PFSK-1 (cell line): ENCODE data around the gene CUX1.

Source experiments
- FOXP2 ChIP-seq: optimal IDR thresholded peaks from 2 replicates; pipeline ENCODE3; 2011; ENCODE audit warnings: borderline replicate concordance, control low read depth, inconsistent platforms; ENCODE audit not compliant: insufficient read depth; ENCODE audit errors: extremely low read length, extremely low read depth
- POLR2AphosphoS5 ChIP-seq: IDR thresholded peaks from 2 replicates; pipeline ENCODE4 v1.6.1; 2012; ENCODE audit warnings: low read depth, mild to moderate bottlenecking, control low read depth, low read length, moderate library complexity
- SIN3A ChIP-seq: IDR thresholded peaks from 2 replicates; pipeline ENCODE4 v1.6.1; 2012; ENCODE audit warnings: mild to moderate bottlenecking, low read length, moderate library complexity, borderline replicate concordance; ENCODE audit not compliant: insufficient read depth
- TAF1 ChIP-seq: IDR thresholded peaks from 2 replicates; pipeline ENCODE4 v1.6.1; 2012; ENCODE audit warnings: low read length, control low read depth, borderline replicate concordance; ENCODE audit not compliant: insufficient read depth
- TF ChIP-seq, protein P1 (sequence below), 2 experiments: IDR thresholded peaks; 2 replicates each; pipeline versions ENCODE4 v1.6.1 to v1.8.0; 2011 to 2012; ENCODE audit warnings: low read depth in 2 of 2, low read length in 2 of 2, control low read depth in 1 of 2, inconsistent platforms in 1 of 2, mild to moderate bottlenecking in 1 of 2, moderate library complexity in 1 of 2; ENCODE audit not compliant: insufficient read depth in 1 of 2

The CUX1 gene

GRCh38 chr7:102272917-102273748, 455.7 kb downstream of the CUX1 start:
- TF ChIP-seq TAF1 (no peak), SIN3A (no peak), FOXP2 (no peak), POLR2AphosphoS5 (no peak)
- TF ChIP-seq, protein P1, sequence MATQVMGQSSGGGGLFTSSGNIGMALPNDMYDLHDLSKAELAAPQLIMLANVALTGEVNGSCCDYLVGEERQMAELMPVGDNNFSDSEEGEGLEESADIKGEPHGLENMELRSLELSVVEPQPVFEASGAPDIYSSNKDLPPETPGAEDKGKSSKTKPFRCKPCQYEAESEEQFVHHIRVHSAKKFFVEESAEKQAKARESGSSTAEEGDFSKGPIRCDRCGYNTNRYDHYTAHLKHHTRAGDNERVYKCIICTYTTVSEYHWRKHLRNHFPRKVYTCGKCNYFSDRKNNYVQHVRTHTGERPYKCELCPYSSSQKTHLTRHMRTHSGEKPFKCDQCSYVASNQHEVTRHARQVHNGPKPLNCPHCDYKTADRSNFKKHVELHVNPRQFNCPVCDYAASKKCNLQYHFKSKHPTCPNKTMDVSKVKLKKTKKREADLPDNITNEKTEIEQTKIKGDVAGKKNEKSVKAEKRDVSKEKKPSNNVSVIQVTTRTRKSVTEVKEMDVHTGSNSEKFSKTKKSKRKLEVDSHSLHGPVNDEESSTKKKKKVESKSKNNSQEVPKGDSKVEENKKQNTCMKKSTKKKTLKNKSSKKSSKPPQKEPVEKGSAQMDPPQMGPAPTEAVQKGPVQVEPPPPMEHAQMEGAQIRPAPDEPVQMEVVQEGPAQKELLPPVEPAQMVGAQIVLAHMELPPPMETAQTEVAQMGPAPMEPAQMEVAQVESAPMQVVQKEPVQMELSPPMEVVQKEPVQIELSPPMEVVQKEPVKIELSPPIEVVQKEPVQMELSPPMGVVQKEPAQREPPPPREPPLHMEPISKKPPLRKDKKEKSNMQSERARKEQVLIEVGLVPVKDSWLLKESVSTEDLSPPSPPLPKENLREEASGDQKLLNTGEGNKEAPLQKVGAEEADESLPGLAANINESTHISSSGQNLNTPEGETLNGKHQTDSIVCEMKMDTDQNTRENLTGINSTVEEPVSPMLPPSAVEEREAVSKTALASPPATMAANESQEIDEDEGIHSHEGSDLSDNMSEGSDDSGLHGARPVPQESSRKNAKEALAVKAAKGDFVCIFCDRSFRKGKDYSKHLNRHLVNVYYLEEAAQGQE (IDR thresholded peaks at IDR 0.05; ENCODE audit: insufficient read depth in 1 of 2, low read depth in 2 of 2, low read length in 2 of 2): no peak

DNA sequence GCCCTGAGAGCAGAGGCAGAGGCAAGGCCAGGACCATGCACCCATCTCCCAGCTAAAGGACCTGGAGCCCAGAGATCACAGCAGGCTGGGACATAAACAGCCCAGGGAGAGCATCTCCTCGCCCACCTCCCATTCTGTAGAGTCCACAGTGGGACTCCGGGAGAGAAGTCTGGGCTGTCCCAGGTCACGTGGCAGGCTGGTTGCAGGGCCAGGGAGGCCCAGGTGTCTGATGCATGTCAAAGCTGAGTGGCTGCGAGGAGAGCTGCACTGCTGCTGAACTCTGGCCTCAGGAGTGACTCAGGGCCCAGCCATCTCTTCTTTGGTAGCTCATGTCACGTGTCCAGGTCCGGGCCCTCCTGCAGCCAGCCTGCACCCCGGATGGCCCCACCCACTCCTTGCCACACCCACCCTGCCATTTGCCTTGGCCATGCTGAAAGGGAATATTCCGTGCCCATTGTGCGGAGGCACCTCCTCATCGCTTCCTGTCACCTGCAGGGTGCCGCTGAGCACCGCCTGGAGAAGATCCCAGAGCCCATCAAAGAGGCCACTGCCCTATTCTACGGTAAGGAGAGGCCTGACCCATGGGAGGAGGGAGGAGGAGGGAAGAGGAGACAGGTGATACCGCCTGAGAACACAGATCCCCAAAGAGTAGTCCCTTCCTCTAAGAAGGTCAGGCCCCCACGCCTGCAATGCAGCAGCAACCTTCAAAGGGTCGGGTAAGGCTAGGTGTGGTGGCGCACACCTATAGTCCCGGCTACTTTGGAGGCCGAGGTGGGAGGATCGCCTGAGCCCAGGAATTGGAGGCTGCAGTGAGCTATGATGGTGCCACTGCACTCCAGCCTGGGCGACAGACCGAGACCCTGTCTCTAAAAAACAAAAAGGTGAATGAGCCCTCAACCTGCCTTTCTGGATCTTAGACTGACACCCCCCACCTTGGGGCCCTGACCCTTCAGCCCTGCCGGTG, 456.6 kb downstream of the CUX1 start:
- TF ChIP-seq POLR2AphosphoS5: no peak
- TF ChIP-seq FOXP2: no peak
- no peak for TF ChIP-seq TAF1
- TF ChIP-seq, protein P1 (IDR thresholded peaks at IDR 0.05; ENCODE audit: insufficient read depth in 1 of 2, low read depth in 2 of 2, low read length in 2 of 2): no peak
- TF ChIP-seq SIN3A: no peak

DNA sequence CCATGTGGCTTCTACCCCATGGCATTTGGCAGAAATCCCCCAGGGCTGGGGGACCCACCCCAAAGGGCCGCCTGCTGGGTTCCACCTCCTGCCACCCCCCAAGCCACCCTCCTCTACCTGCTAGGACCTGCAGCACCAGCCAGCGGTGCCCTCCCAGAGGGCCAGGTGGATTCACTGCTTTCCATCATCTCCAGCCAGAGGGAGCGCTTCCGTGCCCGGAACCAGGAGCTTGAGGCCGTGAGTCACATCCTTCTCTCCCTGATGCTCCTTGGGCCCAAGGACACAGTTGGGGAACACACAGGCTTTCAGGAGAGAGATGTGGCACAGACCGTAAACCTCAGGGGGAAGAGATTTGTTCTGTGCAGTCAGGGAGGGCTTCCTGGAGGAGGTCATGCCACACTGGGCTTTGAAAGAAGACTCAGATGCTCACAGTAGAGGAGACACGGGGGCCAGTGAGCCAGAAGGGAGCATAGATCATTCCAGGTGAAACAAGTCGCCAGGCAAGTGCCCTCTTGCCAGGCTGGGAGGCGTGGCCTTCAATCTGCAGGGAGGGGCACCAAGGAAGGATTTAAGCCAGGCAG, 457.8 kb downstream of the CUX1 start:
- TF ChIP-seq POLR2AphosphoS5: no peak
- TF ChIP-seq TAF1: no peak
- no peak for TF ChIP-seq SIN3A
- TF ChIP-seq, protein P1 (IDR thresholded peaks at IDR 0.05; ENCODE audit: insufficient read depth in 1 of 2, low read depth in 2 of 2, low read length in 2 of 2): no peak

DNA sequence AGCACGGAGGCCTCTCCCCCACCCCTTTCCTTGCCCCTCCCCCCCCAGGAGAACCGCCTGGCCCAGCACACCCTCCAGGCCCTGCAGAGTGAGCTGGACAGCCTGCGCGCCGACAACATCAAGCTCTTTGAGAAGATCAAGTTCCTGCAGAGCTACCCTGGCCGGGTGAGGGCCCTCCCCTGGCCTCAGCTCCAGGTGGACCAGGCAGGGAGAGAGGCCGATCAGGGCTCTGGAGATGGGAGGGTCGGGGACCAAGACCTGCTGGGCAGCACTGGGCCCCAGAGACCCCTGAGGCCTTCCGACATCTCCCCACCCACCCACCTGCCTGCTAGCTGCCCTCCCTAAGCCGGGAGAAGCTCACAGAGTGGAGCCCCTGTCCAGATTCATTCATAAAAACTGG, 460.5 kb downstream of the CUX1 start:
- TF ChIP-seq, protein P1 (IDR thresholded peaks at IDR 0.05; ENCODE audit: insufficient read depth in 1 of 2, low read depth in 2 of 2, low read length in 2 of 2): no peak
- no peak for TF ChIP-seq FOXP2
- TF ChIP-seq SIN3A: no peak
- TF ChIP-seq POLR2AphosphoS5: no peak
- TF ChIP-seq TAF1: no peak
